ENCODE results near the gene GJA3. TPM values are rescaled to one million over a fixed set of nuclear protein-coding genes. Genes with fewer than 3 reads are reported as not detected.

The GJA3 gene
- 28.9 TPM for total RNA-seq

DNA sequence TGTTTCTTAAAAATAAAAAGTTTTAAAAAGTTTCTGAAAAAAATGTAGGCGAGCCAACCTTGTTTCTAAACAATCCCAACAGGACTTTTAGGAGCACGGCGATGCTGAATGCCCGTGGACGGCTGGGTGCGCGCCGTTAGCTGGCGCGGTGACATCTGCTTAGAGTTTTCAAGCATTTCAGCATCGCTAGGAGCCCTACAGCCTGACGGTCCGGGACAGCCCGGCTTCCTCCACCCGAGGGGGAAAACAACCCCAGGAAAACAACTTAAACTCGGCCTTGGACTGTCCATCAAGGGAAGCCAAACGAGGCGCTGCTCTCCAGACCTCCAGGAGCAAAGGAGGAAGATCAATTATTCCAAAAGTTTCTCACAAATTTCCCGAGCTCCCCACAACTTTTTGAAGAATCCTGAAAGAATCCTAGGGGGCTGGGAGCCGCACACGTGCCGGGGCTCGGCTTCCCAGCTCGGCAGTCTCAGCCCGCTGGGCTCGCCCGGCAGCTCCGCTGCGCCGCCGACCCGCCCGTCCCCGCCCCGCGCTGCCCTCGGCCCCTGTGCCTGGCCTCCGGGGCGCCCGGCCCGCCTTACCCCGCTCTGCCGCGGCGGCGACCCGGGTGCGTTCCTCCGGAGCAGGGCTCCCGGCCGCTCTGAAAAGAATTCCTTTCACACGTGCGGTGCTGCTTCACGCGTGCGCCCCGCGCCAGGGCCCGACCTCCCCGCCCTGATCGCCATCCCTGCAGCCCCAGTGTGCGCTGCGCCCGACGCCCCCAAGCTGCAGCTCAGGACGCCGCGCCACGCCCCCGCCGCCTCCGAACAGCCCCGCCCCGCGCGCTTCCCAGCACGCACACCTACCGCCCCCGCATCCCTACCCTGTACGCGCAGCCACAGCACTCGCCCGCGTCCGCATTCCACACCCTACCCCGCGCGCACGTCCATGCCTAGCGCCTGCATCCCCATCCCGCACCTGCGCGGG, at the start of gene GJA3:
Gene GJA3, minus strand, starts transcription at position 747 of the 969 bp plus-strand sequence. CDS start 17,764 bp downstream, outside the sequence.

DNA sequence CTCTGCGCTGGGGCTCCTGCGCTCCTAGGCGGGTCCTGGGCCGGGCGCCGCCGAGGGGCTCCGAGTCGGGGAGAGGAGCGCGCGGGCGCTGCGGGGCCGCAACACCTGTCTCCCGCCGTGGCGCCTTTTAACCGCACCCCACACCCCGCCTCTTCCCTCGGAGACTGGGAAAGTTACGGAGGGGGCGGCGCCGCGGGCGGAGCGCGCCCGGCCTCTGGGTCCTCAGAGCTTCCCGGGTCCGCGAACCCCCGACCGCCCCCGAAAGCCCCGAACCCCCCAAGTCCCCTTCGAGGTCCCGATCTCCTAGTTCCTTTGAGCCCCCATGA, 31.9 kb upstream of the GJA3 start, which contains the start of gene GJB2:
Gene GJB2, minus strand, starts transcription at position 103 of the 326 bp plus-strand sequence. CDS start 3,357 bp downstream, outside the sequence.

Other genes with a start within 250 kb of the GJA3 start
- 226 TPM for gene ZMYM2, start 202.3 kb downstream of the GJA3 start, total RNA-seq
- 3.7 TPM for gene GJB2, start 31.9 kb upstream of the GJA3 start, total RNA-seq
- 3.4 TPM for gene GJB6, start 71.3 kb upstream of the GJA3 start, total RNA-seq

Data from camera-type eye (tissue), 1 donor.